WTC11 (cell line): ENCODE results near the gene DIDO1.

Experiments
- CREB1 ChIP-seq: sonication (generic); formaldehyde crosslinking; IDR thresholded peaks from 2 replicates; pipeline ENCODE4 v1.8.0; 2023; ENCODE audit warnings: mild to moderate bottlenecking, missing genetic modification reagents
- CREM ChIP-seq: sonication (generic); formaldehyde crosslinking; IDR thresholded peaks from 2 replicates; pipeline ENCODE4 v1.8.1; 2022; ENCODE audit warnings: mild to moderate bottlenecking, missing genetic modification reagents, moderate library complexity
- ETV6 ChIP-seq: sonication (generic); formaldehyde crosslinking; IDR thresholded peaks from 2 replicates; pipeline ENCODE4 v1.8.1; 2022; ENCODE audit warnings: mild to moderate bottlenecking, missing genetic modification reagents
- FOXK1 ChIP-seq: sonication (generic); formaldehyde crosslinking; IDR thresholded peaks from 2 replicates; pipeline ENCODE4 v1.8.0; 2022; ENCODE audit warnings: mild to moderate bottlenecking, moderate library complexity, missing genetic modification reagents
- JAZF1 ChIP-seq: fragments of 250-450 bp; sonication (Bioruptor Pico); IDR thresholded peaks from 2 replicates; pipeline ENCODE4 v1.9.0; 2021; ENCODE audit warnings: moderate library complexity, mild to moderate bottlenecking, inconsistent platforms
- JUN ChIP-seq: sonication (generic); formaldehyde crosslinking; IDR thresholded peaks from 2 replicates; pipeline ENCODE4 v1.8.0; 2023; ENCODE audit warnings: mild to moderate bottlenecking, missing genetic modification reagents
- MYBL2 ChIP-seq: sonication (generic); formaldehyde crosslinking; IDR thresholded peaks from 2 replicates; pipeline ENCODE4 v1.8.1; 2023; ENCODE audit warnings: mild to moderate bottlenecking, moderate library complexity, missing genetic modification reagents
- OVOL2 ChIP-seq: fragments of 250-450 bp; sonication (Bioruptor Pico); IDR thresholded peaks from 2 replicates; pipeline ENCODE4 v1.9.0; 2021; ENCODE audit warnings: mild to moderate bottlenecking, borderline replicate concordance
- SP1 ChIP-seq: sonication (generic); formaldehyde crosslinking; conservative IDR thresholded peaks from 2 replicates; pipeline ENCODE4 v1.8.1; 2022; ENCODE audit warnings: missing genetic modification reagents
- ZNF423 ChIP-seq: fragments of 250-450 bp; sonication (Bioruptor Pico); IDR thresholded peaks from 2 replicates; pipeline ENCODE4 v2.1.2; 2022; ENCODE audit warnings: mild to moderate bottlenecking, moderate library complexity
- TF ChIP-seq, protein P1 (sequence below): fragments of 200-600 bp; IDR thresholded peaks from 2 replicates; pipeline ENCODE4 v1.8.0; 2022; ENCODE audit warnings: antibody characterized with exemption
- TF ChIP-seq, protein P2 (sequence below): sonication (generic); formaldehyde crosslinking; IDR thresholded peaks from 2 replicates; pipeline ENCODE4 v1.8.1; 2022; ENCODE audit warnings: low read depth, missing genetic modification reagents, borderline replicate concordance

DNA sequence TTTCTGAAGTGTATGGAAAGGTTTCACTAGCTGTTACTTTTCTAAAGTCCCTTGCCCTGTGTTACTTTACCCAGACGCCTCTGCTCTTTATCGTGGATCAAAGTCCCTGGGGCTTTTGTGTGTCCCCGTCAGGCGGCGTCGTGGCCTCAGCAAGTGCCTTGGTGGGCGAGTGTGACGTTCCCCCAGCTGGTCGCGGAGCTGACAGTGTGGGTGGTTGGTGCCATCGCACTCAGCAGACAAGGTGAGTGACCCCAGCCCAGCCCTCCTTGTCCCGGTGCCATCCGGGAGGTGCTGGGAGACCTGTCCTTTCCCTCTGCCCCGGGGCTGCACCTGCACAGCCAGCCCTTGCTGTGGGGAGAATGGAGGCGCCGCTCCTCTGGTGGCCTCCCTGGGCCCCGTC, 37.4 kb downstream of the DIDO1 start:
- TF ChIP-seq JAZF1 (CRISPR knock-in tag), result no peak
- TF ChIP-seq JUN (CRISPR knock-in tag), result no peak
- no peak for TF ChIP-seq CREM (CRISPR knock-in tag)
- TF ChIP-seq FOXK1, result no peak
- TF ChIP-seq SP1 (CRISPR knock-in tag), result no peak
- TF ChIP-seq, protein P1, sequence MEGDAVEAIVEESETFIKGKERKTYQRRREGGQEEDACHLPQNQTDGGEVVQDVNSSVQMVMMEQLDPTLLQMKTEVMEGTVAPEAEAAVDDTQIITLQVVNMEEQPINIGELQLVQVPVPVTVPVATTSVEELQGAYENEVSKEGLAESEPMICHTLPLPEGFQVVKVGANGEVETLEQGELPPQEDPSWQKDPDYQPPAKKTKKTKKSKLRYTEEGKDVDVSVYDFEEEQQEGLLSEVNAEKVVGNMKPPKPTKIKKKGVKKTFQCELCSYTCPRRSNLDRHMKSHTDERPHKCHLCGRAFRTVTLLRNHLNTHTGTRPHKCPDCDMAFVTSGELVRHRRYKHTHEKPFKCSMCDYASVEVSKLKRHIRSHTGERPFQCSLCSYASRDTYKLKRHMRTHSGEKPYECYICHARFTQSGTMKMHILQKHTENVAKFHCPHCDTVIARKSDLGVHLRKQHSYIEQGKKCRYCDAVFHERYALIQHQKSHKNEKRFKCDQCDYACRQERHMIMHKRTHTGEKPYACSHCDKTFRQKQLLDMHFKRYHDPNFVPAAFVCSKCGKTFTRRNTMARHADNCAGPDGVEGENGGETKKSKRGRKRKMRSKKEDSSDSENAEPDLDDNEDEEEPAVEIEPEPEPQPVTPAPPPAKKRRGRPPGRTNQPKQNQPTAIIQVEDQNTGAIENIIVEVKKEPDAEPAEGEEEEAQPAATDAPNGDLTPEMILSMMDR, result no peak
- no peak for TF ChIP-seq CREB1 (CRISPR knock-in tag)
- no peak for TF ChIP-seq ETV6 (CRISPR knock-in tag)
- TF ChIP-seq, protein P2, sequence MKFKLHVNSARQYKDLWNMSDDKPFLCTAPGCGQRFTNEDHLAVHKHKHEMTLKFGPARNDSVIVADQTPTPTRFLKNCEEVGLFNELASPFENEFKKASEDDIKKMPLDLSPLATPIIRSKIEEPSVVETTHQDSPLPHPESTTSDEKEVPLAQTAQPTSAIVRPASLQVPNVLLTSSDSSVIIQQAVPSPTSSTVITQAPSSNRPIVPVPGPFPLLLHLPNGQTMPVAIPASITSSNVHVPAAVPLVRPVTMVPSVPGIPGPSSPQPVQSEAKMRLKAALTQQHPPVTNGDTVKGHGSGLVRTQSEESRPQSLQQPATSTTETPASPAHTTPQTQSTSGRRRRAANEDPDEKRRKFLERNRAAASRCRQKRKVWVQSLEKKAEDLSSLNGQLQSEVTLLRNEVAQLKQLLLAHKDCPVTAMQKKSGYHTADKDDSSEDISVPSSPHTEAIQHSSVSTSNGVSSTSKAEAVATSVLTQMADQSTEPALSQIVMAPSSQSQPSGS, result no peak
- no peak for TF ChIP-seq OVOL2
- no peak for TF ChIP-seq MYBL2 (CRISPR knock-in tag)
- no peak for TF ChIP-seq ZNF423 (CRISPR knock-in tag)
